HCT116 (cell line): ENCODE data around the gene TTYH2.
"Not testable (repeated sequence)": the region's sequence is repeated elsewhere in the genome, so short reads cannot be mapped to it uniquely, and the experiment has no call there.

Source experiments
- ATF3 ChIP-seq: IDR thresholded peaks from 2 replicates; pipeline ENCODE4 v1.6.1; 2012
- EGR1 ChIP-seq: IDR thresholded peaks from 2 replicates; pipeline ENCODE4 v1.6.1; 2012; ENCODE audit warnings: low read depth
- ELF1 ChIP-seq: IDR thresholded peaks from 2 replicates; pipeline ENCODE4 v1.6.1; 2012; ENCODE audit warnings: low read depth, borderline replicate concordance
- EZH2 ChIP-seq: fragments of 200-600 bp; sonication (generic); IDR thresholded peaks from 2 replicates; pipeline ENCODE4 v1.6.1; 2017; ENCODE audit warnings: antibody characterized with exemption, mixed run types
- EZH2phosphoT487 ChIP-seq: fragments of 200-600 bp; IDR thresholded peaks from 2 replicates; pipeline ENCODE4 v1.6.1; 2018; ENCODE audit warnings: antibody characterized with exemption, borderline replicate concordance
- POLR2A ChIP-seq: IDR thresholded peaks from 2 replicates; pipeline ENCODE4 v1.7.0; 2011; ENCODE audit warnings: borderline replicate concordance; ENCODE audit not compliant: insufficient read depth, insufficient read length; ENCODE audit errors: extremely low read depth
- SIN3A ChIP-seq: IDR thresholded peaks from 2 replicates; pipeline ENCODE4 v1.6.1; 2012; ENCODE audit warnings: low read depth
- SP1 ChIP-seq: IDR thresholded peaks from 2 replicates; pipeline ENCODE4 v1.6.1; 2012; ENCODE audit warnings: low read depth
- SRF ChIP-seq: IDR thresholded peaks from 2 replicates; pipeline ENCODE4 v1.6.1; 2012; ENCODE audit warnings: low read depth
- TCF7L2 ChIP-seq: IDR thresholded peaks from 2 replicates; pipeline ENCODE4 v1.7.0; 2011; ENCODE audit warnings: borderline replicate concordance, inconsistent platforms; ENCODE audit not compliant: insufficient read depth, insufficient read length; ENCODE audit errors: extremely low read depth
- ZBTB33 ChIP-seq: IDR thresholded peaks from 2 replicates; pipeline ENCODE4 v1.6.1; 2011; ENCODE audit warnings: mild to moderate bottlenecking, low read length, moderate library complexity; ENCODE audit not compliant: insufficient replicate concordance; ENCODE audit errors: extremely low read depth
- ZNF274 ChIP-seq: fragments of 200-500 bp; sonication (Bioruptor generic); IDR thresholded peaks from 2 replicates; pipeline ENCODE4 v1.6.1; 2014; ENCODE audit warnings: mild to moderate bottlenecking, low read depth, low read length, inconsistent platforms
- TF ChIP-seq, protein P1 (sequence below), 3 experiments: fragments of 200-600 bp in 1 of 3; sonication (generic) in 1 of 3; IDR thresholded peaks in 2 of 3; conservative IDR thresholded peaks in 1 of 3; 2 replicates each; pipeline ENCODE4 v1.5.1; 2012 to 2017; ENCODE audit warnings: low read depth in 2 of 3, low read length in 2 of 3, antibody characterized with exemption in 1 of 3, borderline replicate concordance in 1 of 3, control low read depth in 1 of 3, mild to moderate bottlenecking in 1 of 3, mixed read lengths in 1 of 3, mixed run types in 1 of 3, moderate library complexity in 1 of 3; ENCODE audit not compliant: insufficient read depth in 1 of 3

GRCh38 chr17:74279617-74280016, 66.2 kb downstream of the TTYH2 start:
- not testable (repeated sequence) for TF ChIP-seq ATF3, EZH2, EZH2phosphoT487, POLR2A, TCF7L2, SP1, EGR1, SIN3A, ZBTB33, SRF, ZNF274, ELF1
- TF ChIP-seq, protein P1, sequence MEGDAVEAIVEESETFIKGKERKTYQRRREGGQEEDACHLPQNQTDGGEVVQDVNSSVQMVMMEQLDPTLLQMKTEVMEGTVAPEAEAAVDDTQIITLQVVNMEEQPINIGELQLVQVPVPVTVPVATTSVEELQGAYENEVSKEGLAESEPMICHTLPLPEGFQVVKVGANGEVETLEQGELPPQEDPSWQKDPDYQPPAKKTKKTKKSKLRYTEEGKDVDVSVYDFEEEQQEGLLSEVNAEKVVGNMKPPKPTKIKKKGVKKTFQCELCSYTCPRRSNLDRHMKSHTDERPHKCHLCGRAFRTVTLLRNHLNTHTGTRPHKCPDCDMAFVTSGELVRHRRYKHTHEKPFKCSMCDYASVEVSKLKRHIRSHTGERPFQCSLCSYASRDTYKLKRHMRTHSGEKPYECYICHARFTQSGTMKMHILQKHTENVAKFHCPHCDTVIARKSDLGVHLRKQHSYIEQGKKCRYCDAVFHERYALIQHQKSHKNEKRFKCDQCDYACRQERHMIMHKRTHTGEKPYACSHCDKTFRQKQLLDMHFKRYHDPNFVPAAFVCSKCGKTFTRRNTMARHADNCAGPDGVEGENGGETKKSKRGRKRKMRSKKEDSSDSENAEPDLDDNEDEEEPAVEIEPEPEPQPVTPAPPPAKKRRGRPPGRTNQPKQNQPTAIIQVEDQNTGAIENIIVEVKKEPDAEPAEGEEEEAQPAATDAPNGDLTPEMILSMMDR (IDR thresholded peaks at IDR 0.05 in 2 of 3, conservative IDR thresholded peaks at IDR 0.05 in 1 of 3; ENCODE audit: borderline replicate concordance in 1 of 3, insufficient read depth in 1 of 3, low read depth in 2 of 3, low read length in 2 of 3), result not testable (repeated sequence)
